ENCODE data around the gene ZC3H6.
"Not testable (repeated sequence)": the region's sequence is repeated elsewhere in the genome, so short reads cannot be mapped to it uniquely, and the experiment has no call there.

Gene ZC3H6

DNA sequence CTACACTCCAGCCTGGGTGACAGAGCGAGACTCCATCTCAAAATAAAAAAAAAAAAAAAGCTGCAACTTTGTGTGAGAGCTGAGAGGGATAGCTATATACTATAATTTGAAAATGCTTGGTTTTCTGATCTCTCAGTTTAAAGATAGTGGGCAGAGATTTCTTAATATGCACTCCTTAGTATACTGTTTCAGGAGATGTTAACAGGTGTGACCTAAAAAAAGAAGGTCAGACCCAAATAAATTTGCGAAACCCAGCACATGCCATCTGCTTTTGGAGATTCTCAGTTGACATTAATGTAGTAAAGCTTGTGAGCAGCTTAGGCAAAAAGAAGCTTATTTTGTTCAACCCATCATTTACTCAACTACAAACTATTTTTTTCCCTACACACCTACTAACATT, 37.4 kb downstream of the ZC3H6 start:
- no peak for DNase-seq
- in situ Hi-C loops (cut with HindIII; ENCODE audit: low pct_ligation_motif_present, low pct_unique_long_range_greater_than_20kb, low sequenced_read_pairs): no loop called here

DNA sequence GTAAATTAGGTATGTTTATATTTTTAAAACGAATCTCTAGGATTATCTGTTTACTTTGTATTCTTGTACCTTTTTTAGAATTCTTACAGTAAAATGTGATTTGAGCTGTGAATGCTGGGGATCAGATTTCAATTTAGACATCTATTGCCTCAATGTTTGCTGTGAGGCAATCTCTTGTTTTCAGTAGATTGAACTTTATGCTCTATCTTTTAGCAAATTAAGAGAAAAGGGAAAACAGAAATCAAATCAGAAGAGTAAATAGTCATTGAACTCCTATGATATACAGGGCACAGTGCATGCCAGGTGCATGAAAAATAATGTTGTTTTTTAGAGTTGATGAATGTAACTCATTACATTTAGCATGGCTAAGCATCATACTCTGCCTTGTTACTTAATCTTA, 39.5 kb downstream of the ZC3H6 start:
- in situ Hi-C loops (cut with HindIII; ENCODE audit: low pct_ligation_motif_present, low pct_unique_long_range_greater_than_20kb, low sequenced_read_pairs): no loop called here
- no peak for DNase-seq

DNA sequence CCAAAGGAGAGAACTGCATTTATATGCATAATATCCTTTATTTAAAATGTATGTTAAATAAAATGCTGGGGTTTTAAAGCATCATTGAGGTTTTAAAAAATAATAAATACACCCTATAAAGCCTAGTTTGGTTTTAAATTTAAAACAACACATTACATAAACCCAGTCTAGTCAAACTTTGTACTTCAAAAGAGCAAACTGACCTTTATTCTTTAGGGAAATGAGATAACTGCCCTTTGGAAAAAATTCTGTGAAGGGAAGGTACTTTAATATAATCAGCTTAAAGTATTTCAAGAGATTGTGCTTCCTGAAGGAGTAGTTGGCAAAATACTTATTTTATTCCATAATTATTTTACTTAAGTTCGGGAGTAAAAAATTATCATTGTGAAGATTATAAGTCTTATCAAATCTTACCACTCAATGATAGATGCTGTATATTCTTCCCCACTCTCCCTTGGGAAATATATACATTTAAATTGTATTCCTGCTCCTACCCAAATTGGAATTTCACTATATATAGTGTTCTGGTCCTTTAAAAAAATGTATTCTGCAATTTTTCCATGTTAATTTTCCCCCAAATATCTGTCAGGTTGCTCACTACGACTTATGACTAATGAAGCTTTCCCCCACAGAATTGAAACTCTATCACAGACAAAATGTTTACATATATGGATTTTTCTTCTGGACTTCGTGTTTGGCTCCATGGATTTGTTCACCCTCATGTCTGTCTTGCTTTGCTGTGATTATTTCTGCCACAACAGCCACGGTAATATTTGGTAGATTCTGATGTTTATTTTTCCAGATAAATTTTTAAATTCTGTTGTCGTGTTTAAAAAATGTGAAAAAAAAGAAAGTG, 42.1 kb downstream of the ZC3H6 start:
- no peak for DNase-seq

DNA sequence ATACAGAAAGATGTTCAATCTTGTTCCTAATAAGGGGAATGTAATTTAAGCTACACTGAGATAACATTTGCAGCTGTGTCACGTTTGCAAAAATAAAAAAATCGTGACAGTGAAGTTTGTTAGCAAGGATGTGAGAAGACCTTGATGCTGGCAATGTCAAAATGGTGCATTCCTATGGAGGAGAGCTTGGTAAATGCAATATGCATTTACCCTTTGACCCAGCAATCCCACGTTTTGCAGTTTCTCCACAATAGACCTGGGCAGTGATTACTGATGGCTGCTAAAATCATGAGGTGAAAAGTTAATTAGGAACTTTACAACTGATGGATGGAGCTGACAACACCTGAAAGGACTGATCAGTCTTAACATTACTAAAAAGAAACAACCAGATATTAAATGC, 43.1 kb downstream of the ZC3H6 start:
- DNase-seq: no peak
- in situ Hi-C loops (cut with HindIII; ENCODE audit: low pct_ligation_motif_present, low pct_unique_long_range_greater_than_20kb, low sequenced_read_pairs): no loop called here

More for the DNA sequence above, 42.1 kb downstream of the ZC3H6 start:
- in situ Hi-C loops (cut with HindIII; ENCODE audit: low pct_ligation_motif_present, low pct_unique_long_range_greater_than_20kb, low sequenced_read_pairs): no loop called here

DNA sequence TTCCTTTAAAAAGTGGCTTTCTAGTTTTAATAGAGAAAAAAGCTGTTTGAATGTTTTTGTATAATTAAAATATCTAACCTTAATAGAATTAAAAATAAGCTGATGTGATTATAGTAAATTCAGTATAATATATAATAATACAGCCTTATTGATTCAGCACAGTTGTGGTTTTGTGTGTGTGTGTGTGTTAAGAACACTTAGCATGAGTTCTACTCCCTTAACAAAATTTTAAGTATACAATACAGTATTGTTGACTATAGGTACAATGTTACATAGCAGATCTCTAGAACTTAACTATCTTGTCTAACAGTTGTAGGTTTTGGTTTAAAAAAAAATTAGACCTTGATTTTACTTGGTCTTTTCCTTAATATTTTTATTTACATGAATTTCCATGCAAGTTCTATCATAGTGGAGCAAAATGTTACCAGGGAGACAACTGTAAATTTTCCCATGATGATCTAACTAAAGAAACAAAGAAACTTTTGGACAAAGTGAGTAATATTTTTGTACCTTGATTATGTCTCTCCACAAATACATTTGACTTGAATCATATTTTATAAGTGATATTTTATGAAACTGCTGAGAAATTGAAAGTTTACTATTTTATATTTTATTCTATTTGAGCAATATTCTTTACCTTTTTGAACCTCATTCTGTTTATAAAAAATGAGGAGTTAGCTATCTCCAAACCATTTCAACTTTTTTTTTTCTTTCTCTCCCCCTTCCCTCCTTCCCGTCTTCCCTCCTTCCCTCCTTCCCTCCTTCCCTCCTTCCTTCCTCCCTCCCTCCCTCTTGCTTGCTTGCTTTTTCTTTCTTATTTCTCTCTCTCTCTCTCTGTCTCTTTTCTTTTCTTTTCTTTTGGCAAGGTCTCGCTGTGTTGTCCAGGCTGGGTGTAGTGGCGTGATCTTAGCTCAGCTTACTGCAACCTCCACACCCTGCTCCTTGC, 46.3 kb downstream of the ZC3H6 start:
- DNase-seq: no peak
- in situ Hi-C loops (cut with HindIII; ENCODE audit: low pct_ligation_motif_present, low pct_unique_long_range_greater_than_20kb, low sequenced_read_pairs): no loop called here

DNA sequence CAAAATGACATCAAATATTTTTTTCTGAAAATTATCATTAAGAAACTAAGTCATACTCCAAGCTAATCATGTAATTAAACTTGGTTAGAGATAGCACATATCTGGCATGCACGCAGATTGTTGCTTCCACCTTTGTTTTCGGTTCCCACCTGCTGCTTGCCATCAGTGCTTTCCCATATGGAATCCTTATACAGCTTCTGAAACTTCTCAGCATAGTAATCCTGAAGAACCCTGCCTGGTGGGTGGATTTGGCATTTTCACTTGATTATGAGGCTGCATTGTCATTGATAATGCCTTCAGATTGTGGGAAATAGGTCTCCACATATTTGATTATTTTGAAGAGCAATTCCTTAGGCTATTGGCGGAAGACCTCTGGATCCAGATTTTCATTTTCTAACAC, 47.5 kb downstream of the ZC3H6 start:
- in situ Hi-C loops (cut with HindIII; ENCODE audit: low pct_ligation_motif_present, low pct_unique_long_range_greater_than_20kb, low sequenced_read_pairs): no loop called here

DNA sequence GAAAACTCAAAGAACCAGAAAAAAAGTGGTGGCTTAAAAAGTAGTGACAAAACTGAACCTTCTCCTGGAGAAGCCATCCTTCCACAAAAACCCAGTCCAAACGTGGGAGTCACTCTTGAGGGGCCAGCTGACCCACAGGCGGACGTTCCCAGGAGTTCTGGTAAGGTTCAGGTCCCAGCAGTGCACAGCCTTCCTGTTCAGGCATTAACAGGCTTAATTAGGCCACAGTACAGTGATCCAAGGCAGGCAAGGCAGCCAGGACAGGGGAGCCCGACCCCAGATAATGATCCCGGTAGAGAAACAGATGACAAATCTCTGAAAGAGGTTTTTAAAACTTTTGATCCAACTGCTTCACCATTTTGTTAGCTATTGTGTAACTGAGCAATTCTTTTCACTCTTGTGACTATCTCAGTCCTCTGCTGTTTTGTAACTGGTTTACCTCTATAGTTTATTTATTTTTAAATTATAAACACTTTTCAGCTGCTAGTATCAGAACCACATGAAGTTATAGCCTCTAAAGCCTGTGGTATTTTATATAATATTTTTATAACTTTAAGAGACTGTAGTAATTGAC, 56.8 kb downstream of the ZC3H6 start:
- no peak for DNase-seq
- in situ Hi-C loops (cut with HindIII; ENCODE audit: low pct_ligation_motif_present, low pct_unique_long_range_greater_than_20kb, low sequenced_read_pairs): no loop called here

More for the DNA sequence above, 47.5 kb downstream of the ZC3H6 start:
- DNase-seq: no peak

DNA sequence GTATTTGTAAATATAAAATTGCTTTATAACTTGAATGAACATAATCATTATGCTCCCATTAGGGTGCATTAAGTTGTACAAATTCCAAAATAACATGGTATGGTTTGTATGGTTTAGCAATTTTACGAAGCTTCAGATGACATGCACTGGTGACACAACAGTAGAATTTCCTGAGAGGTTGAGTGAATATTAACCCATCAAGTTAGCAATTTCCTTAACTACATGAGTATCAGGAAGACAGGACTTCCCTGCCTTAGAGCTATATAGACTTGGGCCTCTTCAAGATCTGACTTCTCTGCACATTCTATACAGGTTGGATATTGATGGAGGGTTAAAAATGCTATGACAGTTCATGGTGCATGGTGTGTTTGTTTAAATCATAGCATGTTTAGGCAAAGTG, 60.2 kb downstream of the ZC3H6 start:
- peak; percentile 52 for DNase-seq
- in situ Hi-C loops (cut with HindIII; ENCODE audit: low pct_ligation_motif_present, low pct_unique_long_range_greater_than_20kb, low sequenced_read_pairs): no loop called here

DNA sequence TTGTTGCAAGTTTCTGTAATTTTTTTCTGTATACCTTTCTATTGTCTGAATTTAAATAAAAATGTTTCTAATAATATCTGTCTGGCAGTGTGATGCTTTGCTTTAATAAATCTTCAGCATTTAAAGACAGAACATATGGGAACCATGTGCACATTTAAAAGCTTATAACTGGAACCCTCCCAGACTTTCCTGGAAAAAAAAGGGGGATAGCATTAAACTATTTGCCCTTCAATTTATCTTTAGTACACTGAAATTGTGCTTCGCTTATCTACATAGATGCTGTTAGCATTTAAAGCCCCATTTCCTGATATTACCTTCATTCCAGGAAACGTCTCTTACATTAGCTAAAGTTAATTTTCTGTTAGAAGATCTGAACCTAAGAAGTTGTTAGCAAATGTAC, 64.6 kb downstream of the ZC3H6 start:
- in situ Hi-C loops (cut with HindIII; ENCODE audit: low pct_ligation_motif_present, low pct_unique_long_range_greater_than_20kb, low sequenced_read_pairs): no loop called here
- DNase-seq: no peak

DNA sequence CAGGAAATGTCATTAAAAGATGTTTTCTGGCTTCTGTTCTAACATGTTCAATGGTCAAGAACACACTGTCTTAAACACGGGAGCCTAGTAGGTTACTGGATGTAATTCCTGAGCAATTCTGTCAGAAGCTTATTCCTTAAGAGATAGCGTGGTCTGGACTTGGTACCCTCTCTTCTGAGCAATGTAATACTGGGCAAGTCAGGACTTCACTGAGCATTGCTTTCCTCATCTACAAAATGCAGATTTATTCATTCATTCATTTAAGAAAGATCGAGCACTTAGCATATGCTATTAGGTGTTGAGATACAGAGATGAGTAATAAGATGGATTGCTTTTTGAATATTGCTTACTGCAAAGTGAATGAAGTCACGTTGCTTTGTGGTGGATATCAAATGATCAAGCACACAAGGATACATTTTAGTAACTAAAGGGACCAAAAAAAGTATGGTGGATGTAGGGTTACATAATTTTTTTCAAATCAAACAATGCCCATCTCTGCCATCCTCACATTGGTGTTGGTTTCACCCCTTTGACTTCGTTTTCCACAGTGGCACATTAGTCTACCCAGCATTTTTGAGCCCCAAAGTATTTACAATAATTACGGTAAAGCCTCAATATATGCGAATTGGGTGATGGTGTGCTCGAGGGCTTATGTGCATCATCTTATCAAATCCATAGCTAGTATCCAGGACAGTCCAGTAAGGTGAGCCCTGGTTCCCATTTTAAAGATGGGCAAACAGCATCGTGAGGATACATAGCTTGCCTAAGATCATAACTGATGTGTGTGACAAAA, 65.3 kb downstream of the ZC3H6 start:
- in situ Hi-C loops (cut with HindIII; ENCODE audit: low pct_ligation_motif_present, low pct_unique_long_range_greater_than_20kb, low sequenced_read_pairs): no loop called here
- DNase-seq: no peak

DNA sequence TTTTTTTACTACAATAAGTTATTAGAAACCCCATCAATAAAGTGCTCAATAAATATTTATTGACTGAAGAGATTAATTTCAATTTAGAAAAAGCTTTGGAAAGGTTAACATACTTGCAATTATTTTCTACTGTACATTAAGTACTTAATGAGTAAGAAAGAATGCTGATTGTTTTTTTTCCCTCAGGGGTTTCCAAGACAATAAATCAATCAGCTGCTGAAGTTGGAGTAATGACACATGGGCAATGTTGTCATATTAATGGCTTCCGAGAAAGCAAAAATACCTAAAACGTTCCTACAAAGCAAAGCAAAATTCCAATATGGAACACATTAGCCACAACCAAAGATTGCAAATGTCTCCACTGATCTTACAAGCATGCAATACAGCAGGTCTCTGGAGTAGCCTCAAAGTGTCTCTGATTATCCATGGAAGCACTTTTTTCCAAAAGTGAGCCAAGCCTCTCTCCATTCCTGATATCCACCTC, 66.7 kb downstream of the ZC3H6 start:
- DNase-seq: no peak
- in situ Hi-C loops (cut with HindIII; ENCODE audit: low pct_ligation_motif_present, low pct_unique_long_range_greater_than_20kb, low sequenced_read_pairs): no loop called here

DNA sequence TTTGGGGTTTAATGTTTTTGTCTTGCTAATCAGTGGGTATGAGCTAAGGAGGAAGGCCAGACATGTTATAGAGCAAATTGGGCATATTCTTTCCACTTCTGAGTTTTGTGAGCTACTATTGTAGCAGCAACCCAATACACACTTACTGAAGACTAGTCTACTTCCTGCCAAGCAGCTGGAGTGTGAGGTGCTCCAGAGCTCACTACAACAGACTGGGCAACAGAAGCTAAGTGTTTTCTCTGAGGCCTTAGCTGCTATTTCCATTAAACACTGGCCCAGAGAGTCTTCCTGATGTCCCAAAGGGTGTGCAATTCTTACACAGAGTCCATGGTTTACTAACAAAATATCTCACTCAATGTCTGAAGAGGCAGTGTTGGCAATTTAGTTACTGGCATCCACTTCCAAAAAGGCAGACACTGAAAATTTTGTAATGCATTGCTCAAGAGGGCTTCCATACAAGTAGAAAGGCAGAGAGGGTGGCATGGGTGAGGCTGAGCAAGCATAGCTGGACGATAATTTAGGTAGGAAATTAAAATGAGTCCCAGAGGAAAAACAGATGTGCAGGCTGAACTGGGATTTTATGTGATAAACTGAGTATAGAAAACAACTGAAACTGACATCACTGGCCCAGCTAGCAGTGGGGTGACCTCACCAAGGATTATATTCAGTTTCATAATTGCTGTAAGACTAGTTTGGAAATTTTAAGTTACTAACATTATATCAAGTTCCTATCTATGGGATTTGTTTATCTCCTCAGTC, 68.6 kb downstream of the ZC3H6 start:
- in situ Hi-C loops (cut with HindIII; ENCODE audit: low pct_ligation_motif_present, low pct_unique_long_range_greater_than_20kb, low sequenced_read_pairs): no loop called here
- DNase-seq: no peak

DNA sequence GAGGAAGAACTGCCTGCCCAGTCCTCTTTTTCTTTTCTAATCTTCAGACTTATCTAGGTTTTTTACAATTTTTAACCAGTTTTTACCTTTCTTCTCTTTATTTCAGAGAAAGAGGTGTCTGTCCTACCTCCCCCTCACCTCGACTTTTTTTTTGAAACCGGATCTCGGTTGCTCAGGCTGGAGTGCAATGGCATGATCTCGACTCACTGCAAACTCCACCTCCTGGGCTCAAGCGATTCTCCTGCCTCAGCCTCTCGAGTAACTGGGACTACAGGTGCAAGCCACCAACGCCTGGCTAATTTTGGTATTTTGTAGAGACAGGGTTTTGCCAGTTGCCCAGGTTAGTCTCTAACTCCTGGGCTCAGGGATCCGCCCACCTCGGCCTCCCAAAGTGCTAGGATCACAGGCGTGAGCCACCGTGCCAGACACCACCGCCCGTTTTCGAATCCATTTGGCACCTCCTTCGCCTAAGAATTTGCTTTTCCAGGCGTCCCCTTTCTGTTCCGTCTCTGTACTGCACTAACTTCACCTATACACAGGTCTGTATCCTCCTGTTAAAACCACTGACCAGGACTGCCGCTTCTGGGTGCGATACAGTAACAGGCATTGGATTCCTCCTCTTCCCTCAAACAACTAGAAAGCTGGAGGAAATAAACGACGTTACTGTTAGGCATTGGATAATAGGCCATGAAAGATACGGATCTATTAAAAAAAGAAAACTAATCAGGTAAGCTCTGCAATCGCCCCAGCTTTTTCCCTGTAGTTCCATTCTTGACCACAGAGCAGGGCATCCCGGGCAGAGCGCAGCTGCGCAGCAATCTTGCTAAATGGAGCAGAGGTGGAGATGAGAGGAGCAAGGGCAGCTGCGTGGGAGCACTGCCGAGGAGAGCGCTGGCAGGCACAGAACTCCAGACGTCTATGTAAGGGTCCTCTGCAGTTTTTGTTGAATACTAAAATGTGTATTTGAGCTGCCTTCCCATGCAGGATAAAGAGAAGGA, 69.9 kb downstream of the ZC3H6 start:
- no peak for DNase-seq
- in situ Hi-C loops (cut with HindIII; ENCODE audit: low pct_ligation_motif_present, low pct_unique_long_range_greater_than_20kb, low sequenced_read_pairs): no loop called here

DNA sequence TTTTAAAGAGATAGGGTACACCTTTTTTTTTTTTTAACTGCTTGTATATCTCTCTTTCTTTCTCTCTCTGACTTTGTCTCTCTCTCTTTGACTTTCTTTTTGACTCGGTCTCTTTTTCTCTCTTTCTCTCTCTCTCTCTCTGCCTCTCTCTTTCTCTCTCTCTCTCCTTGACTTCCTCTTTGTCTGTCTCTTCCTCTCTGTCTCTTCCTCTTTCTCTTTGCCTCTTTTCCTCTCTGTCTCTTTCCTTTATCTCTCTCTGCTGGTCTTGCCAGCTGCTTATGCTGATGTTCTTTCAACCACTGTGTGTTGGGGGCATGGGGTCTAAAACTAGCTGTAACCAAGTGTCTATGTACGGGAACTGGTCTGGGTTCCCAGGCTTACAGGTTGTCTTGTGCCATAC, 76.9 kb downstream of the ZC3H6 start:
- DNase-seq; in situ Hi-C loops (cut with HindIII; ENCODE audit: low pct_ligation_motif_present, low pct_unique_long_range_greater_than_20kb, low sequenced_read_pairs): not testable (repeated sequence)

DNA sequence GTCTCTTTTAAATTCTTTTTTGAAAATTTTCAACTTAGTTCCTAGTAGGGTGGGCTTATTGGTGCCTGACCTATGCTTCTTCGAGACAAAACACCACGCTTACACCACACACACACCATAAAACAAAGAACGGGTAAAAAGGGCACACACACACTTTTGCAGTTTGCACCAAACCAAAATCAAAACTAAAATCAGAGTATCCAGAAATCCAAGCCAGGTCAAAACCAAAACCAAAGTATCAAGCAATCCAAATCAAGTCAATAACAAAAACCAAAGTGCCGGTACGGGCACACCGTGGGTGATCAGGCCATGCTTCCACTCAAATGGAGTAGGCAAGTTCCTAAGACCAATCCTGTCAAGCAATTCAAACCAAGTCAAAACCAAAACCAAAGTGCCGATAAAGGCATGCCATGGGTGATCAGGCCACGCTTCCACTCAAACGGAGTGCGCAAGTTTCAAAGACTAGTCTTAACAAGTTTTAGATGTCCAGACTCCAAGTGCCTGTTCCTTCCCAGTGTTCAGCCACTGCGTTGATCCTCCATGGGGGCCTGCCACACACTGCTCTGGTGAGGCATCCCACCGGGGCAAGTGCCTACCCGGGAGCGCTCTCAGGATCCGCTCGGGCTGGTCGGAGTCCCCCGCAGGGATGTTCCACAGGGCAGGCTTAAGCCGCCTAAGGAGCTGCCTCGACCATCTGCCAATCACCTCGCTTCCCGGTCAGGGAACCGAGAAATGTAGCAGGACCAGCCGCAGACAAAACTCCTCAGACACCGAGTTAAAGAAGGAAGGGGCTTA, 77.6 kb downstream of the ZC3H6 start:
- DNase-seq; in situ Hi-C loops (cut with HindIII; ENCODE audit: low pct_ligation_motif_present, low pct_unique_long_range_greater_than_20kb, low sequenced_read_pairs): not testable (repeated sequence)

DNA sequence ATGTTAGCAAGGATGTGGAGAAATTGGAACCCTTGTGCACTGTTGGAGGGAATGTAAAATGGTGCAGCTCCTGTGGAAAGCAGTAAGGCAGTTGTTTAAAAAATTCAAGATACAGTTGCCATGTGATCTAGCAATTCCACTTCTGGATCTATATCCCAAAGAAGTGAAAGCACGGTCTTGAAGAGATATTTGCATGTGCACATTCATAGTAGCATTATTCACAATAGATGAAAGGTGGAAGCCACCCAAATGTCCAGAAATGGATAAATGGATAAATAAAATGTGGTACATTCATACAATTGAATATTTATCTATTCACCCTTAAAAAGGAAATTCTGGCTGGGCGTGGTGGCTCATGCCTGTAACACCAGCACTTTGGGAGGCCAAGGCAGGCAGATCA, 78.9 kb downstream of the ZC3H6 start:
- DNase-seq; in situ Hi-C loops (cut with HindIII; ENCODE audit: low pct_ligation_motif_present, low pct_unique_long_range_greater_than_20kb, low sequenced_read_pairs): not testable (repeated sequence)

Data from ACHN (cell line).